Hepatocyte (in vitro differentiated cells): ENCODE results near the gene JMJD8. TPM values are rescaled to one million over a fixed set of nuclear protein-coding genes. Genes with fewer than 3 reads are reported as not detected.

Experiments used
- DNase-seq: peaks from one replicate; pipeline ENCODE4 v3.0.0-alpha.2; 2016; ENCODE audit warnings: low spot score
- H2AFZ ChIP-seq: fragments of 200-600 bp; sonication (generic); 2 replicates; pipeline ENCODE4 v1.6.0; 2016; ENCODE audit warnings: antibody characterized with exemption, mild to moderate bottlenecking
- H3K27ac ChIP-seq: fragments of 200-600 bp; sonication (generic); 2 replicates; pipeline ENCODE4 v1.5.1; 2016; ENCODE audit warnings: mild to moderate bottlenecking
- H3K27me3 ChIP-seq: fragments of 200-600 bp; sonication (generic); 2 replicates; pipeline ENCODE4 v1.6.1; 2016
- H3K36me3 ChIP-seq: fragments of 200-600 bp; sonication (generic); replicated peaks from 2 replicates; pipeline ENCODE4 v1.5.1; 2016; ENCODE audit warnings: low read depth; ENCODE audit not compliant: insufficient read depth
- H3K4me1 ChIP-seq: fragments of 200-600 bp; sonication (generic); 2 replicates; pipeline ENCODE4 v1.5.1; 2016; ENCODE audit warnings: mild to moderate bottlenecking, moderate library complexity; ENCODE audit not compliant: insufficient read depth
- H3K4me2 ChIP-seq: fragments of 200-600 bp; sonication (generic); 2 replicates; pipeline ENCODE4 v1.6.0; 2016
- H3K4me3 ChIP-seq: fragments of 200-600 bp; sonication (generic); 2 replicates; pipeline ENCODE4 v1.5.1; 2016; ENCODE audit warnings: mild to moderate bottlenecking
- H3K79me2 ChIP-seq: fragments of 200-600 bp; sonication (generic); 2 replicates; pipeline ENCODE4 v1.6.0; 2017; ENCODE audit warnings: mild to moderate bottlenecking
- H3K9me2 ChIP-seq: fragments of 200-600 bp; sonication (generic); replicated peaks from 2 replicates; pipeline ENCODE4 v1.6.0; 2017; ENCODE audit warnings: mild to moderate bottlenecking; ENCODE audit not compliant: insufficient read depth
- H3K9me3 ChIP-seq: fragments of 200-600 bp; sonication (generic); 2 replicates; pipeline ENCODE4 v1.5.1; 2016; ENCODE audit warnings: low read depth, mild to moderate bottlenecking
- H4K20me1 ChIP-seq: fragments of 200-600 bp; sonication (generic); 2 replicates; pipeline ENCODE4 v1.6.0; 2016; ENCODE audit warnings: mild to moderate bottlenecking; ENCODE audit not compliant: insufficient read depth, poor library complexity, severe bottlenecking
- EZH2 ChIP-seq: fragments of 200-600 bp; sonication (generic); IDR thresholded peaks from 2 replicates; pipeline ENCODE4 v1.6.1; 2016; ENCODE audit warnings: antibody characterized with exemption, mild to moderate bottlenecking, borderline replicate concordance
- EZH2phosphoT487 ChIP-seq: fragments of 200-600 bp; sonication (generic); IDR thresholded peaks from one replicate; pipeline ENCODE4 v1.6.1; 2018; ENCODE audit warnings: antibody characterized with exemption, mild to moderate bottlenecking, low read depth, moderate library complexity; ENCODE audit not compliant: unreplicated experiment, severe bottlenecking
- WGBS: methylation state at CpG from one replicate; pipeline ENCODE4 v1.1.6; 2016; ENCODE audit warnings: low lambda C conversion rate; ENCODE audit errors: missing lambda C conversion rate; 5-methylcytosine and 5-hydroxymethylcytosine counted together
- polyA plus RNA-seq: library from polyadenylated mRNA; unstranded; fragments of >200 nt; fragmentation: Nextera tagmentation; extraction: Ambion mirVana; gene quantifications from 2 replicates; pipeline ENCODE4 v1.2.1, GENCODE V29; 2016
- total RNA-seq: library from RNA; depleted of rRNA; stranded (reverse); fragments of >200 nt; gene quantifications from 2 replicates; pipeline ENCODE4 v1.2.3, GENCODE V29; 2014
- TF ChIP-seq, protein P1 (sequence below): fragments of 200-600 bp; sonication (generic); IDR thresholded peaks from 2 replicates; pipeline ENCODE4 v1.5.1; 2016; ENCODE audit warnings: antibody characterized with exemption, mild to moderate bottlenecking; ENCODE audit not compliant: poor library complexity

JMJD8 gene
- total and polyA plus RNA-seq, 2 experiments from 2014 or later = 44.3 to 84.3 TPM

DNA sequence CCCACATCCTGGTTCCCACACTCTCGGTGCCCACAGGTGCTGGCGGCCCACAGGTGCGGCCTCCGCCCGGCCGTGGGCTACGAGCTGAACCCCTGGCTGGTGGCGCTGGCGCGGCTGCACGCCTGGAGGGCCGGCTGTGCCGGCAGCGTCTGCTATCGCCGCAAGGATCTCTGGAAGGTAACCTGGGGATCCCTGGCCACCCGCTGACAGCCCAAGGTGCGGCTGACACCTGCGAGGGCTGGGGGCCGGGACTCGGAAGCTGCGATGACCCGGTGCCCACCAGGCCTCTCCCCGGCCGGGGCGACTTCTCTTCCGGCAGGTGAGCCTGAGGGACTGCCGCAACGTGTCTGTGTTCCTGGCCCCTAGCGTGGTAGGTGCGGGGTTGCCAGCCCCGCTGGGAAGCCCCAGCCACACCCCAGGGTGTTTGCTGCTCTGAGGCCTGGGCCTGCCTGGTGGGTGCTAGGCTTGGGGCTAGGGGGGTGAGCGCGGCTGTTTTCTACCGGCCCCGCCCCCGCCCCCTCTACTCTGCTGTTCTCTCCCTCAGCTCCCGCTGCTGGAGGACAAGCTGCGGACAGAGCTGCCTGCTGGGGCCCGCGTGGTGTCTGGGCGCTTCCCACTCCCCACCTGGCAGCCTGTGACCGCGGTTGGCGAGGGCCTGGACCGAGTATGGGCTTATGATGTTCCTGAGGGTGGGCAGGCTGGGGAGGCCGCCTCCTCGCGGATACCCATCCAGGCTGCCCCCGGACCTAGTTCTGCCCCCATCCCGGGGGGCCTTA, 37.8 kb upstream of the JMJD8 start:
- Histone ChIP-seq H3K9me3 (no peaks in the 10 kb centered on the region), H3K4me3 (no peak overlapping the region), H2AFZ (no peak overlapping the region), H3K27ac (peak overlapping the region; percentile 96), H3K4me2 (peak overlapping the region; percentile 100), H3K9me2 (no peaks in the 10 kb centered on the region), H4K20me1 (peaks cover 11% of the 10 kb centered on the region), H3K79me2 (no peaks in the 10 kb centered on the region), H3K4me1 (peaks cover 14% of the 10 kb centered on the region), H3K36me3 (no peaks in the 10 kb centered on the region), H3K27me3 (peaks cover 4% of the 10 kb centered on the region)
- DNase-seq = no peak
- WGBS = 96% methylated on average over 37 of the region's 51 CpGs
- TF ChIP-seq EZH2phosphoT487 = no peak
- TF ChIP-seq, protein P1, sequence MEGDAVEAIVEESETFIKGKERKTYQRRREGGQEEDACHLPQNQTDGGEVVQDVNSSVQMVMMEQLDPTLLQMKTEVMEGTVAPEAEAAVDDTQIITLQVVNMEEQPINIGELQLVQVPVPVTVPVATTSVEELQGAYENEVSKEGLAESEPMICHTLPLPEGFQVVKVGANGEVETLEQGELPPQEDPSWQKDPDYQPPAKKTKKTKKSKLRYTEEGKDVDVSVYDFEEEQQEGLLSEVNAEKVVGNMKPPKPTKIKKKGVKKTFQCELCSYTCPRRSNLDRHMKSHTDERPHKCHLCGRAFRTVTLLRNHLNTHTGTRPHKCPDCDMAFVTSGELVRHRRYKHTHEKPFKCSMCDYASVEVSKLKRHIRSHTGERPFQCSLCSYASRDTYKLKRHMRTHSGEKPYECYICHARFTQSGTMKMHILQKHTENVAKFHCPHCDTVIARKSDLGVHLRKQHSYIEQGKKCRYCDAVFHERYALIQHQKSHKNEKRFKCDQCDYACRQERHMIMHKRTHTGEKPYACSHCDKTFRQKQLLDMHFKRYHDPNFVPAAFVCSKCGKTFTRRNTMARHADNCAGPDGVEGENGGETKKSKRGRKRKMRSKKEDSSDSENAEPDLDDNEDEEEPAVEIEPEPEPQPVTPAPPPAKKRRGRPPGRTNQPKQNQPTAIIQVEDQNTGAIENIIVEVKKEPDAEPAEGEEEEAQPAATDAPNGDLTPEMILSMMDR = no peak
- no peak for TF ChIP-seq EZH2

DNA sequence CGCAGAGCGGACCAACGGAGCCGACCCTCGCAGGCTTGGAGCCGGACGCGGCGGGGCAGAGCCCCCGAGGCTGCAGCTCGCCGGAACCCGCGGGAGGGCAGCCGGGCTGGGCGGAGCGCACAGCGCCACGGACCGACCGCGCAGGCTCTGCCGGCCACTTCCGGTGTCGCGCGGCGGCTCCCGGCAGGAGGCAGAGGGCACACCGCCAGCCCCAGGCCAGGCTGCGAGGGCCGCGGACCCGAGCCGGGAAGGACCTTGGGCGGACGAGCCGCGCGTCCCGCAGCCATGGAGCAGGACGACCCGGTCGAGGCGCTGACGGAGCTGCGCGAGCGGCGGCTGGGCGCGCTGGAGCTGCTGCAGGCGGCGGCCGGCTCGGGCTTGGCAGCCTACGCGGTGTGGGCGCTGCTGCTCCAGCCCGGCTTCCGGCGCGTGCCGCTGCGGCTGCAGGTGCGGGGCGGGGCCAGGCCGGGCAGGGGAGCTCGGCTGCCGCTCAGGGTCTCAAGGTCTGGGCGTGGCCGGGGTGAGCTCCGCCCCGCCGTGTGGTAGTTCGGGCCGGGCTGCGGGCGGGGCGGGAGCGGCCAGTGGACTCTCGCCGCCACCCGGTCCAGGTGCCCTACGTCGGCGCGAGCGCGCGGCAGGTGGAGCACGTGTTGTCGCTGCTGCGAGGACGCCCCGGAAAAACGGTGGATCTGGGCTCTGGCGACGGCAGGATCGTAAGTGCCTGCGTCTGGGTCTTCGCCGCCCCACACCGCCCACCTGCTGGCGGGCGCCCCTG, 37.0 kb upstream of the JMJD8 start, which contains the start of gene ANTKMT:
ANTKMT (plus strand) TSS at position 157 of the 775 bp plus-strand sequence; CDS start at position 286, 129 bp downstream.
- no peak for TF ChIP-seq EZH2phosphoT487
- TF ChIP-seq EZH2 = no peak
- TF ChIP-seq, protein P1 = no peak
- Histone ChIP-seq H3K27me3 (peaks cover 8% of the 10 kb centered on the region), H4K20me1 (peaks cover 11% of the 10 kb centered on the region), H3K27ac (peak within 1 kb of the TSS; percentile 96), H3K4me3 (peak within 1 kb of the TSS; percentile 98), H3K4me1 (peaks cover 14% of the 10 kb centered on the region), H3K9me2 (no peaks in the 10 kb centered on the region), H3K9me3 (no peaks in the 10 kb centered on the region), H3K79me2 (no peaks in the 10 kb centered on the region), H3K36me3 (no peaks in the 10 kb centered on the region), H2AFZ (peak within 1 kb of the TSS; percentile 97), H3K4me2 (peak within 1 kb of the TSS; percentile 100)
- peak; percentile 94 for DNase-seq
- 14% methylated on average over 78 of the region's 106 CpGs for WGBS

DNA sequence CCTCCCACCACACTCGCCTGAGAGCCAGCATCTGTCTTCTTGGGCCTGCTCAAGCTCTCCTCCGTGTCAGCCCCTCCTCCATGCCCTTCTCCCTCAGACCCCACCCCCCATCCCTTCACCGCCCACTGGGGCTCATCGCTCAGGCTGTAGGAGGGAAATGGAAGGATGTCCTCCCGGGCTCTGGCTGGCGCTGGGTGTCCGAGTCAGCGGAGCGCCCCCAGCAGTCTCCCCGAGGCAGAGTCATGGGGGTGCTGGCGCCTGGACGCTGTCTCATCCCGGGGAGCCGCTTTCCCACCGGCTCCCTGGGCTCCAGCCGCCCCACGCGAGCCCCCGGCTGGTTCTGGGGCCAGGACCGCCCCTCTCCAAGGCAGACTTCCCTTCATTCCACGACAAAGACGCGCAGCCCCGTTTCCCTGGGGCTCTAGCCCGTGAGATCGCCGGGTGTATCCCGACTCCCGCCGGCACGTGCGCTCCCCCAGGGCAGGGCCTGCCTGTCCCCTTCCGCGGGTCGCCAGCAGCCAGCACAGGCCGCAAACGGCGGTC, 36.4 kb upstream of the JMJD8 start:
- TF ChIP-seq EZH2phosphoT487 (no peak), EZH2 (no peak)
- TF ChIP-seq, protein P1 = no peak
- peak; percentile 73 for DNase-seq
- 2% methylated on average over 37 of the region's 38 CpGs for WGBS
- Histone ChIP-seq H3K4me2 (peak overlapping the region; percentile 100), H3K27ac (peak overlapping the region; percentile 96), H3K9me2 (no peaks in the 10 kb centered on the region), H2AFZ (peak overlapping the region; percentile 97), H3K4me1 (peaks cover 19% of the 10 kb centered on the region), H3K79me2 (no peaks in the 10 kb centered on the region), H3K4me3 (peak overlapping the region; percentile 98), H3K36me3 (no peaks in the 10 kb centered on the region), H4K20me1 (peaks cover 11% of the 10 kb centered on the region), H3K27me3 (peaks cover 12% of the 10 kb centered on the region), H3K9me3 (no peaks in the 10 kb centered on the region)
